ENCODE results near the gene CDC42BPG.
A peak's percentile ranks its signal among the peaks of the same experiment; 100 is the strongest.

- TF ChIP-seq, protein P1, sequence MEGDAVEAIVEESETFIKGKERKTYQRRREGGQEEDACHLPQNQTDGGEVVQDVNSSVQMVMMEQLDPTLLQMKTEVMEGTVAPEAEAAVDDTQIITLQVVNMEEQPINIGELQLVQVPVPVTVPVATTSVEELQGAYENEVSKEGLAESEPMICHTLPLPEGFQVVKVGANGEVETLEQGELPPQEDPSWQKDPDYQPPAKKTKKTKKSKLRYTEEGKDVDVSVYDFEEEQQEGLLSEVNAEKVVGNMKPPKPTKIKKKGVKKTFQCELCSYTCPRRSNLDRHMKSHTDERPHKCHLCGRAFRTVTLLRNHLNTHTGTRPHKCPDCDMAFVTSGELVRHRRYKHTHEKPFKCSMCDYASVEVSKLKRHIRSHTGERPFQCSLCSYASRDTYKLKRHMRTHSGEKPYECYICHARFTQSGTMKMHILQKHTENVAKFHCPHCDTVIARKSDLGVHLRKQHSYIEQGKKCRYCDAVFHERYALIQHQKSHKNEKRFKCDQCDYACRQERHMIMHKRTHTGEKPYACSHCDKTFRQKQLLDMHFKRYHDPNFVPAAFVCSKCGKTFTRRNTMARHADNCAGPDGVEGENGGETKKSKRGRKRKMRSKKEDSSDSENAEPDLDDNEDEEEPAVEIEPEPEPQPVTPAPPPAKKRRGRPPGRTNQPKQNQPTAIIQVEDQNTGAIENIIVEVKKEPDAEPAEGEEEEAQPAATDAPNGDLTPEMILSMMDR (conservative IDR thresholded peaks at IDR 0.05; ENCODE audit: low read depth, low read length), result peak; percentile 52
- TF ChIP-seq EZH2 (IDR thresholded peaks at IDR 0.05; ENCODE audit: low read length, unreplicated experiment) (no peak), EZH2phosphoT487 (IDR thresholded peaks at IDR 0.05; ENCODE audit: borderline replicate concordance, low read length) (no peak)
Measured at GRCh38 chr11:64875369-64876228, 31.1 kb upstream of the CDC42BPG start.

Measured in PC-3 (cell line).